HepG2 (cell line): ENCODE measurements around the gene GPS2. TPM values are rescaled to one million over a fixed set of nuclear protein-coding genes. Genes with fewer than 3 reads are reported as not detected.

ENCODE experiments used
- ATAC-seq: fragments of 200-7000 bp; cut with Tn5 transposase; 3 replicates; pipeline ENCODE4 v1.9.1; 2020; ENCODE audit warnings: mild to moderate bottlenecking, moderate library complexity
- BruUV-seq: library from RNA; stranded (reverse); fragments of 400-500 nt; replicated peaks from 2 replicates; lab custom pipeline; 2021; lab: Mats Ljungman, UMichigan
- CTCF ChIA-PET: fragments of 300-600 bp; formaldehyde crosslinking; extraction: SDS; loops from one replicate; lab custom pipeline; 2021; ENCODE audit warnings: low total read pairs, inconsistent platforms, low intra/inter-chr PET ratio; lab: Yijun Ruan, JAX
- POLR2A ChIA-PET: fragments of 350-600 bp; sonication (Branson Sonifier 250); formaldehyde crosslinking; loops from one replicate; lab custom pipeline; 2020; ENCODE audit warnings: antibody characterized with exemption, inconsistent platforms; lab: Yijun Ruan, JAX
- DNase-seq: peaks from one replicate; pipeline ENCODE4 v3.0.0-alpha.2; 2015; ENCODE audit warnings: low spot score
- FAIRE-seq: peaks from 3 replicates; lab custom pipeline; 2011; peaks lifted over from hg19 to GRCh38; lab: Jason Lieb, UNC
- H2AFZ ChIP-seq: one replicate; pipeline ENCODE4 v1.6.1; 2011; ENCODE audit warnings: low read length, inconsistent platforms
- H3K27ac ChIP-seq: fragments of 300-600 bp; 3 replicates; pipeline ENCODE4 v1.8.0; 2011; ENCODE audit warnings: mixed run types, mild to moderate bottlenecking, mixed read lengths, low read length, inconsistent platforms; ENCODE audit not compliant: insufficient read depth; ENCODE audit errors: extremely low read length
- H3K27me3 ChIP-seq, 2 experiments: fragments of 200-600 bp in 1 of 2; 2 replicates in 1 of 2; 3 replicates in 1 of 2; pipeline versions ENCODE4 v1.6.0 to v1.8.0; 2011; ENCODE audit warnings: low read length in 2 of 2, mild to moderate bottlenecking in 2 of 2, moderate library complexity in 2 of 2, inconsistent platforms in 1 of 2; ENCODE audit not compliant: insufficient read depth in 2 of 2, control insufficient read depth in 1 of 2
- H3K36me3 ChIP-seq, 2 experiments: fragments of 200-600 bp in 1 of 2; replicated peaks in 1 of 2; 2 replicates in 1 of 2; 3 replicates in 1 of 2; pipeline versions ENCODE4 v1.5.1 to v1.8.0; 2011; ENCODE audit warnings: low read length in 2 of 2, inconsistent platforms in 1 of 2; ENCODE audit not compliant: insufficient read depth in 2 of 2, control insufficient read depth in 1 of 2
- H3K4me1 ChIP-seq: 2 replicates; pipeline ENCODE4 v1.5.1; 2012; ENCODE audit warnings: low read length, inconsistent platforms; ENCODE audit not compliant: insufficient read depth
- H3K4me2 ChIP-seq: 2 replicates; pipeline ENCODE4 v1.6.0; 2011; ENCODE audit warnings: low read depth, low read length, inconsistent platforms
- H3K4me3 ChIP-seq, 3 experiments: fragments of 200-600 bp in 1 of 3; sonication (generic), shearing (Covaris generic) in 1 of 3; replicated peaks in 1 of 3; 2 replicates each; pipeline ENCODE4 v1.5.1; 2011 to 2016; ENCODE audit warnings: low read length in 3 of 3, inconsistent platforms in 2 of 3, low read depth in 2 of 3, mild to moderate bottlenecking in 2 of 3, control low read depth in 1 of 3, mixed read lengths in 1 of 3; ENCODE audit not compliant: insufficient read depth in 1 of 3
- H3K79me2 ChIP-seq: one replicate; pipeline ENCODE4 v1.6.1; 2011; ENCODE audit warnings: low read length, inconsistent platforms; ENCODE audit not compliant: insufficient read depth
- H3K9ac ChIP-seq: 2 replicates; pipeline ENCODE4 v1.6.0; 2011; ENCODE audit warnings: mild to moderate bottlenecking, low read depth, low read length, inconsistent platforms; ENCODE audit not compliant: insufficient read depth
- H3K9me3 ChIP-seq: 2 replicates; pipeline ENCODE4 v1.5.1; 2012; ENCODE audit warnings: mild to moderate bottlenecking, low read length
- H4K20me1 ChIP-seq: 2 replicates; pipeline ENCODE4 v1.6.0; 2011; ENCODE audit warnings: inconsistent platforms, mild to moderate bottlenecking, low read length, moderate library complexity; ENCODE audit not compliant: insufficient read depth
- ARNT ChIP-seq: fragments of 450-650 bp; IDR thresholded peaks from 2 replicates; pipeline ENCODE4 v1.6.1; 2017
- CHD2 ChIP-seq: IDR thresholded peaks from 2 replicates; pipeline ENCODE4 v1.6.1; 2011; ENCODE audit warnings: low read depth, low read length, improper control_type of control experiment
- FOXA1 ChIP-seq, 2 experiments: fragments of 450-650 bp in 1 of 2; sonication (generic) in 1 of 2; formaldehyde crosslinking in 1 of 2; IDR thresholded peaks; 2 replicates each; pipeline versions ENCODE4 v1.4.0 to v1.6.1; 2016 to 2020; ENCODE audit warnings: missing genetic modification reagents in 1 of 2
- HOXA9 ChIP-seq: sonication (generic); formaldehyde crosslinking; IDR thresholded peaks from 2 replicates; pipeline ENCODE4 v1.8.1; 2022; ENCODE audit warnings: missing genetic modification reagents, mild to moderate bottlenecking, moderate library complexity, borderline replicate concordance
- JUND ChIP-seq: sonication (generic); formaldehyde crosslinking; IDR thresholded peaks from 2 replicates; pipeline ENCODE4 v1.8.0; 2022; ENCODE audit warnings: mild to moderate bottlenecking, missing genetic modification reagents
- KDM2A ChIP-seq: sonication (generic); formaldehyde crosslinking; IDR thresholded peaks from 2 replicates; pipeline ENCODE4 v1.4.0; 2020; ENCODE audit warnings: low read depth, missing genetic modification reagents, borderline replicate concordance
- LCORL ChIP-seq, 2 experiments: fragments of 450-650 bp in 1 of 2; sonication (generic) in 1 of 2; formaldehyde crosslinking in 1 of 2; IDR thresholded peaks; 2 replicates each; pipeline versions ENCODE4 v1.5.0 to v1.6.1; 2017 to 2020; ENCODE audit warnings: antibody characterized with exemption in 1 of 2, missing genetic modification reagents in 1 of 2
- MAFG ChIP-seq: sonication (generic); formaldehyde crosslinking; IDR thresholded peaks from 2 replicates; pipeline ENCODE4 v1.5.1; 2020; ENCODE audit warnings: mild to moderate bottlenecking, missing genetic modification reagents
- MXD4 ChIP-seq: IDR thresholded peaks from 2 replicates; pipeline ENCODE4 v1.6.1; 2016; ENCODE audit warnings: mild to moderate bottlenecking, missing biosample characterization, missing genetic modification reagents
- SKI ChIP-seq: fragments of 450-650 bp; IDR thresholded peaks from one replicate; pipeline ENCODE4 v1.6.1; 2018; ENCODE audit warnings: mild to moderate bottlenecking; ENCODE audit not compliant: partially characterized antibody
- TCF12 ChIP-seq, 2 experiments: fragments of 450-650 bp in 1 of 2; sonication (generic) in 1 of 2; formaldehyde crosslinking in 1 of 2; IDR thresholded peaks; 2 replicates each; pipeline versions ENCODE4 v1.6.1 to v1.8.0; 2017 to 2022; ENCODE audit warnings: antibody characterized with exemption in 1 of 2, mild to moderate bottlenecking in 1 of 2, missing genetic modification reagents in 1 of 2, moderate library complexity in 1 of 2
- ZFP36L1 ChIP-seq: sonication (generic); formaldehyde crosslinking; IDR thresholded peaks from 2 replicates; pipeline ENCODE4 v1.8.0; 2022; ENCODE audit warnings: mild to moderate bottlenecking, missing genetic modification reagents, moderate library complexity
- ZNF10 ChIP-seq: sonication (generic); formaldehyde crosslinking; IDR thresholded peaks from 2 replicates; pipeline ENCODE4 v1.4.0; 2020; ENCODE audit warnings: mild to moderate bottlenecking, low read depth, missing genetic modification reagents, borderline replicate concordance
- ZNF292 ChIP-seq: sonication (generic); formaldehyde crosslinking; IDR thresholded peaks from 2 replicates; pipeline ENCODE4 v1.8.1; 2022; ENCODE audit warnings: mild to moderate bottlenecking, low read depth, missing genetic modification reagents, borderline replicate concordance
- ZNF3 ChIP-seq: IDR thresholded peaks from 2 replicates; pipeline ENCODE4 v1.7.0; 2017; ENCODE audit warnings: inconsistent platforms
- ZNF33A ChIP-seq: sonication (generic); formaldehyde crosslinking; IDR thresholded peaks from 2 replicates; pipeline ENCODE4 v1.5.1; 2020; ENCODE audit warnings: missing genetic modification reagents, mild to moderate bottlenecking, moderate library complexity, borderline replicate concordance
- ZNF496 ChIP-seq: sonication (generic); formaldehyde crosslinking; IDR thresholded peaks from 2 replicates; pipeline ENCODE4 v1.8.1; 2023; ENCODE audit warnings: mild to moderate bottlenecking, moderate library complexity, missing genetic modification reagents; ENCODE audit not compliant: insufficient replicate concordance
- ZSCAN9 ChIP-seq: IDR thresholded peaks from 2 replicates; pipeline ENCODE4 v1.6.1; 2016; ENCODE audit warnings: borderline replicate concordance
- WGBS: methylation state at CpG from one replicate; pipeline ENCODE4 v1.1.6; 2017; ENCODE audit warnings: low lambda C conversion rate; 5-methylcytosine and 5-hydroxymethylcytosine counted together
- in situ Hi-C: cut with HindIII; loops from 2 replicates; pipeline ENCODE4 v1.10.0; 2017; ENCODE audit warnings: low pct_unique_long_range_greater_than_20kb; ENCODE audit not compliant: extremely low pct_ligation_motif_present
- intact Hi-C: fragments of 100-400 bp; cut with micrococcal nuclease; formaldehyde crosslinking; loops from one replicate; pipeline ENCODE4 v1.10.0; 2022; ENCODE audit not compliant: unreplicated experiment
- polyA plus RNA-seq, 8 experiments: library from polyadenylated mRNA; depleted of rRNA in 3 of 8; stranded (reverse) in 7 of 8; unstranded in 1 of 8; fragments of >200 nt; fragmentation: Illumina TruSeq in 4 of 8; extraction: Trizol in 4 of 8; gene quantifications; 2 replicates each; pipeline versions ENCODE4 v1.2.1 to v1.2.3, GENCODE V29; 2011 to 2016; ENCODE audit warnings: low read depth in 4 of 8, missing spikeins in 1 of 8, mixed read lengths in 1 of 8; ENCODE audit not compliant: insufficient read depth in 1 of 8
- total RNA-seq, 5 experiments: library from RNA; depleted of rRNA; stranded (reverse); fragments of >200 nt; fragmentation: Illumina TruSeq; extraction: Trizol; gene quantifications; 2 replicates each; pipeline ENCODE4 v1.2.3, GENCODE V29; 2016; ENCODE audit warnings: low read depth in 1 of 5

Gene GPS2
- total and polyA plus RNA-seq, 2 of the 13 experiments (the other 11 are each of a cell fraction or from before 2014, with no cell fraction given) = 58.0 to 59.4 TPM

- H2AFZ ChIP-seq = no peak overlapping the region
- H3K4me3 ChIP-seq = no peak overlapping the region
- H3K36me3 ChIP-seq = peaks cover 24 to 58% of the 10 kb centered on the region in 2 experiments
- in situ Hi-C loops (no loop called here), intact Hi-C loops (no loop called here)
- BruUV-seq = no TSS peak
- no peak for DNase-seq
- ATAC-seq = no peak
- ChIA-PET POLR2A (no interaction called here), CTCF (interaction anchor here (3.8 kb wide), 1 partner anchor 21 kb away, joined by 41 read pairs; no protein-coding TSS in a partner anchor)
- 98% methylated on average over 19 of the region's 19 CpGs for WGBS
- TF ChIP-seq MXD4 (CRISPR knock-in tag) = no peak
- TF ChIP-seq ZSCAN9 = no peak
- TF ChIP-seq CHD2 = no peak
- no peak for TF ChIP-seq ZFP36L1 (CRISPR knock-in tag)
- no peak for TF ChIP-seq ARNT
- TF ChIP-seq ZNF10 (CRISPR knock-in tag) = no peak
- no peak for TF ChIP-seq SKI
- no peak for TF ChIP-seq TCF12 (IDR thresholded peaks at IDR 0.05)
- TF ChIP-seq TCF12 (CRISPR knock-in tag; IDR thresholded peaks at IDR 0.05) = no peak
- no peak for TF ChIP-seq KDM2A (CRISPR knock-in tag)
- TF ChIP-seq MAFG (CRISPR knock-in tag) = no peak
- TF ChIP-seq JUND = no peak
- TF ChIP-seq ZNF292 (CRISPR knock-in tag) = no peak
- TF ChIP-seq ZNF496 (CRISPR knock-in tag) = no peak
- no peak for TF ChIP-seq HOXA9 (CRISPR knock-in tag)
- no peak for TF ChIP-seq FOXA1 (IDR thresholded peaks at IDR 0.05)
- no peak for TF ChIP-seq FOXA1 (CRISPR knock-in tag; IDR thresholded peaks at IDR 0.05)
- no peak for TF ChIP-seq LCORL (IDR thresholded peaks at IDR 0.05)
- TF ChIP-seq LCORL (CRISPR knock-in tag; IDR thresholded peaks at IDR 0.05) = no peak
- no peak for TF ChIP-seq ZNF33A (CRISPR knock-in tag)
- no peak for TF ChIP-seq ZNF3 (CRISPR knock-in tag)
- H3K9ac ChIP-seq = no peak overlapping the region
- no peaks in the 10 kb centered on the region for H3K9me3 ChIP-seq
- no peak overlapping the region for H3K4me2 ChIP-seq
- no peak for FAIRE-seq
- H3K27ac ChIP-seq = no peak overlapping the region
- H3K27me3 ChIP-seq = no peaks in the 10 kb centered on the region; a peak in 1 of 5 replicates
- peaks cover 16% of the 10 kb centered on the region for H3K4me1 ChIP-seq
- H3K79me2 ChIP-seq = peaks cover 12% of the 10 kb centered on the region
- no peaks in the 10 kb centered on the region for H4K20me1 ChIP-seq
These were observed 9.9 kb upstream of the GPS2 start for GRCh38 chr17:7325031-7325528.
